ENCODE data around the gene AREG. TPM values are rescaled to one million over a fixed set of nuclear protein-coding genes. Genes with fewer than 3 reads are reported as not detected.

Gene AREG
- total and polyA plus RNA-seq, 12 donors = 0.77 to 22.9 (median 4.3) TPM; not detected in 2

GRCh38 chr4:74424111-74424510, 20.8 kb upstream of the AREG start:
- H3K9me3 ChIP-seq = no peaks in the 10 kb centered on the region
- H3K4me3 ChIP-seq = no peak overlapping the region
- no peak for TF ChIP-seq CTCF (IDR thresholded peaks at IDR 0.05)
- no peak for ATAC-seq
- intact Hi-C loops (cut with DNase I) = no loop called here
- no peaks in the 10 kb centered on the region for H3K36me3 ChIP-seq
- 92 to 93% methylated on average over 2 of the region's 2 CpGs for WGBS, 2 donors
- peak overlapping the region in 1 of 10 donors; percentile 68 for H3K27ac ChIP-seq
- no peaks in the 10 kb centered on the region for H3K27me3 ChIP-seq
- DNase-seq = no peak
- H3K4me1 ChIP-seq = peaks cover 0 to 18% (median 14%) of the 10 kb centered on the region in 9 donors

DNA sequence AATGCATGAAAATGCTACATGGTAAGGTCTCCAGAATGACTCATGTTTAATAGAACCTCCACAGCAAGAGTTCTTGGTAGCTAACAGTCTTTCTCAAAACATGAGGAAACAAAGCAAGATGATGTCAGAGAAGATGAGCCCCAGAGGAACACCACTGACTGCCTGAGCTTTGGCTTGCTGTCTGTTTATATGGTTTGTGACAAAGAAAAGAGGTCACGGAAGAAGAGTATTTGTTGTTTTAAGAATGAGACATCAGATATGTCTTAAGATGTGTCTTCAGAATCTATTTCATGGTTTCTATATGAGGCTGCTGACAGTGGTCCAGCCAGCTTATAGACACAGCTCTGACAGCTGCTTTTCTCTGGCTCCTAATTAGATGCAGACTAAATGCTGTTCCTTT, 18.8 kb upstream of the AREG start:
- no peaks in the 10 kb centered on the region for H3K9me3 ChIP-seq
- no peaks in the 10 kb centered on the region for H3K36me3 ChIP-seq
- ATAC-seq = peak in 2 of 8 donors; percentile 23 to 54
- DNase-seq = peak in 1 of 2 donors; percentile 8
- WGBS, 2 donors = 52 to 81% methylated on average over 1 of the region's 1 CpG
- intact Hi-C loops (cut with DNase I) = no loop called here
- TF ChIP-seq CTCF (IDR thresholded peaks at IDR 0.05) = no peak
- H3K27ac ChIP-seq = no peak overlapping the region
- H3K4me1 ChIP-seq = peaks cover 0 to 22% (median 18%) of the 10 kb centered on the region in 9 donors
- H3K4me3 ChIP-seq = no peak overlapping the region
- H3K27me3 ChIP-seq = no peaks in the 10 kb centered on the region

DNA sequence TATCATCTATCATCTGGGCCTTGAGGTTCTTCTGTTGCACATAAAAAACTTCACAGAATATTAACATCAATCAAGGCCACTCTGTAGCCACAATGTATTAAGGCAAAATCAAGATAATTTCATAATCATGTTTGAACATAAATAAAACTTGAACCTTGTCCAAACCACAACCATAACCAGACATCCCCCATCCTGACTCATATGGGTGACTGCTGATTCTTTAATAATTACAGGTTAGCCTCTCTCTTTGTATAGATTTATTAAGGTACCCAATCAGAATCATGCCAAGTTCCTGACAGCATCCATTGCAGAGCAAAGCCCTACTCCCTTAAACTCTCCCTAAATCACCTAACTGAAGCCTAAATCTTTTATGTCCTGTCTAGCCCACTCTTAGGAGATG, 16.7 kb upstream of the AREG start:
- Histone ChIP-seq H3K4me1 (peaks cover 0 to 26% (median 7%) of the 10 kb centered on the region in 9 donors), H3K4me3 (no peak overlapping the region), H3K27me3 (no peaks in the 10 kb centered on the region), H3K9me3 (no peaks in the 10 kb centered on the region), H3K27ac (no peak overlapping the region), H3K36me3 (no peaks in the 10 kb centered on the region)
- ATAC-seq (no peak), DNase-seq (no peak)
- intact Hi-C loops (cut with DNase I) = no loop called here
- TF ChIP-seq CTCF (IDR thresholded peaks at IDR 0.05) = no peak

GRCh38 chr4:74431113-74431826, 13.7 kb upstream of the AREG start:
- H3K27ac ChIP-seq = peak overlapping the region in 1 of 10 donors; percentile 20
- no peaks in the 10 kb centered on the region for H3K27me3 ChIP-seq
- no peaks in the 10 kb centered on the region for H3K36me3 ChIP-seq
- 70 to 73% methylated on average over 11 of the region's 11 CpGs for WGBS, 2 donors
- peak in 6 of 8 donors; percentile 54 to 96 (median 80) for ATAC-seq
- H3K4me3 ChIP-seq = no peak overlapping the region
- DNase-seq = no peak
- intact Hi-C loops (cut with DNase I) = no loop called here
- no peaks in the 10 kb centered on the region for H3K9me3 ChIP-seq
- TF ChIP-seq CTCF (IDR thresholded peaks at IDR 0.05) = no peak
- peaks cover 0 to 21% (median 0%) of the 10 kb centered on the region in 9 donors for H3K4me1 ChIP-seq

All from heart right ventricle (tissue), 16 donors.